Measurements from ENCODE around the gene CLSTN1. TPM values are rescaled to one million over a fixed set of nuclear protein-coding genes. Genes with fewer than 3 reads are reported as not detected.

The CLSTN1 gene
- total RNA-seq, 3 donors from 2014 or later: 166 to 275 (median 224) TPM

- intact Hi-C loops (cut with DNase I, micrococcal nuclease): no loop called here
- no peak for ATAC-seq
- DNase-seq: no peak
Measured at GRCh38 chr1:9691691-9692090, 132.1 kb downstream of the CLSTN1 start.

GRCh38 chr1:9691108-9691445 lies 132.7 kb downstream of the CLSTN1 start:
- DNase-seq (no peak), ATAC-seq (no peak)
- peaks cover 31% of the 10 kb centered on the region for H3K4me1 ChIP-seq (ENCODE audit: low read depth)
- intact Hi-C loops (cut with DNase I, micrococcal nuclease): no loop called here
- TF ChIP-seq, protein P1, sequence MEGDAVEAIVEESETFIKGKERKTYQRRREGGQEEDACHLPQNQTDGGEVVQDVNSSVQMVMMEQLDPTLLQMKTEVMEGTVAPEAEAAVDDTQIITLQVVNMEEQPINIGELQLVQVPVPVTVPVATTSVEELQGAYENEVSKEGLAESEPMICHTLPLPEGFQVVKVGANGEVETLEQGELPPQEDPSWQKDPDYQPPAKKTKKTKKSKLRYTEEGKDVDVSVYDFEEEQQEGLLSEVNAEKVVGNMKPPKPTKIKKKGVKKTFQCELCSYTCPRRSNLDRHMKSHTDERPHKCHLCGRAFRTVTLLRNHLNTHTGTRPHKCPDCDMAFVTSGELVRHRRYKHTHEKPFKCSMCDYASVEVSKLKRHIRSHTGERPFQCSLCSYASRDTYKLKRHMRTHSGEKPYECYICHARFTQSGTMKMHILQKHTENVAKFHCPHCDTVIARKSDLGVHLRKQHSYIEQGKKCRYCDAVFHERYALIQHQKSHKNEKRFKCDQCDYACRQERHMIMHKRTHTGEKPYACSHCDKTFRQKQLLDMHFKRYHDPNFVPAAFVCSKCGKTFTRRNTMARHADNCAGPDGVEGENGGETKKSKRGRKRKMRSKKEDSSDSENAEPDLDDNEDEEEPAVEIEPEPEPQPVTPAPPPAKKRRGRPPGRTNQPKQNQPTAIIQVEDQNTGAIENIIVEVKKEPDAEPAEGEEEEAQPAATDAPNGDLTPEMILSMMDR (IDR thresholded peaks at IDR 0.05): no peak
- no peak overlapping the region for H3K4me3 ChIP-seq
- no peaks in the 10 kb centered on the region for H3K9me3 ChIP-seq
- H3K36me3 ChIP-seq (ENCODE audit: low read depth): no peaks in the 10 kb centered on the region

More at GRCh38 chr1:9691691-9692090, 132.1 kb downstream of the CLSTN1 start:
- Histone ChIP-seq H3K4me3 (no peak overlapping the region), H3K36me3 (ENCODE audit: low read depth) (no peaks in the 10 kb centered on the region), H3K4me1 (ENCODE audit: low read depth) (peaks cover 31% of the 10 kb centered on the region), H3K9me3 (no peaks in the 10 kb centered on the region)
- TF ChIP-seq, protein P1 (IDR thresholded peaks at IDR 0.05): no peak

DNA sequence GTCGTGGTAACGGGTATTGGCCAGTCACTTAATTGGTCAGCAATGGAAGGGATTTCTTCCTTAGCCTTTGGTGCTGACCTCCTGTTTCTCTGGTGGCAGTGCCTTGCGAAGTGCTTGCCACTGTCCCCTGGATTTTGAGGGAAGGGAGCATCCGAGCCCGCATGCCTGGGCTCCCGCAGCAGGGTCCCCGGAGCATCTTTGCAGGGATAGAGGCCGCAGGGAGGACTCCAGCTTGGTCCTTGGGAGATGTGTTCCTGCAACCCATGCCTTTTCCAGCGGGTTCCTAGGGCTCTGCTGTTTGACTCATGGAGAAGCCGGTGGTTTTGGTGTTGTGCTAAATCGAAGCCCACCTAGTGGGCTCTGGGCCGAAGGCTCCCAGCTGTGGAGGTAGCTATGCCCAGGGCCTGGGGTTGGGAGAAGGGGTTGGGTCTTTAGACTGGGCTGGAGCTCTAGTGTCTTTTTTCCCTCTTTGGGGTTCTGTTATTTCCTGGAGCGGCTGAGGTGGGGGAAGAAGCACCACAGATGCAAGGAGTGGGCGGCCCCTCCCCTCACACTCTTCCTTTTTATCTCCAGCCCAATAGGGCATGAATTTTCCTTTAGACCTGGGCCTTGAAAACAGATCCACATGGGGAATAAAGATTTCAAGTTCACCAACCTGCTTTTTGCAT lies 133.2 kb downstream of the CLSTN1 start:
- H3K36me3 ChIP-seq (ENCODE audit: low read depth): no peaks in the 10 kb centered on the region
- intact Hi-C loops (cut with DNase I, micrococcal nuclease): no loop called here
- TF ChIP-seq, protein P1 (IDR thresholded peaks at IDR 0.05): no peak
- no peaks in the 10 kb centered on the region for H3K9me3 ChIP-seq
- no peak for ATAC-seq
- H3K4me1 ChIP-seq (ENCODE audit: low read depth): peaks cover 31% of the 10 kb centered on the region
- DNase-seq: no peak
- H3K4me3 ChIP-seq: no peak overlapping the region

GRCh38 chr1:9689971-9690381 lies 133.8 kb downstream of the CLSTN1 start:
- H3K9me3 ChIP-seq: no peaks in the 10 kb centered on the region

DNA sequence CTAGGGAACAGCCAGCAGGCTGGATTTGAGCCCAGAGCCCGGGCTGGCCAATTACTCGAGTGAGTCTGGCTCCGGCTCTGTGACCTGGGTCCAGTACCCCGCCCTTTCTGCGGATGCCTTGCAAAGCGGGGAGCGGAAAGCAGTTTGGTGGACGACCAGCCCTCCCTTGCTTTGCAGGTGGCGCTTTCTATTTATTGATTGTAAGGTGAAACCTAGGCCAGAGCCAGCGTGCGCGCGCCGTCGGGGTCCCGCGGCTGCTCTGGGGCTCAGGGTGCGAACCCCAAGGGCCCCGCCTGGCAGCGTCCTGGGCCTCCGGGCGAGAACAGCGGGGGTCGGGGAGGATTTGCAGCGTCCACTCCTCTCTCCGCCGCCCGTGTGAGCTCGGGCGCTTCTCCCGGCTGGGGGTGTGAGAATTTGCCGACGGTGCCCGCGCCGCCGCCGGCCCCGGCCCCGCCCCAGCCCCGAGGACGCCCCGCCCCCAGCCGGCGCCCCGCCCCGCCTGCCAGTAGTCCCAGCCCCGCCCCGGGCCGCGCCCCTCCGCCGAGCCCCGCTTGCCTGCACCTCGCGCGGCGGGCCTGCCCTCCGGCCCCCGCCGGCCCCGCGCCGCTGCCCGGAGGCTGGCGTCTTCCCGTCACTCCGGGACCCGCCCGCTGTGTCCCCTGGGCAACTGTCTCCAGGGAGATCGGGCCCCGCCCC lies 134.6 kb downstream of the CLSTN1 start:
- intact Hi-C loops (cut with DNase I, micrococcal nuclease): no loop called here
- H3K4me1 ChIP-seq (ENCODE audit: low read depth): peaks cover 31% of the 10 kb centered on the region
- TF ChIP-seq, protein P1 (IDR thresholded peaks at IDR 0.05): no peak
- DNase-seq: peak; percentile 89 to 93 (median 91)
- no peaks in the 10 kb centered on the region for H3K9me3 ChIP-seq
- no peaks in the 10 kb centered on the region for H3K36me3 ChIP-seq (ENCODE audit: low read depth)
- ATAC-seq: peak; percentile 94
- peak overlapping the region; percentile 19 for H3K4me3 ChIP-seq

More at GRCh38 chr1:9689971-9690381, 133.8 kb downstream of the CLSTN1 start:
- peak; percentile 23 to 69 (median 53) for DNase-seq
- intact Hi-C loops (cut with DNase I, micrococcal nuclease): no loop called here
- peak; percentile 16 for ATAC-seq
- TF ChIP-seq, protein P1 (IDR thresholded peaks at IDR 0.05): no peak
- H3K4me3 ChIP-seq: no peak overlapping the region
- H3K4me1 ChIP-seq (ENCODE audit: low read depth): peaks cover 31% of the 10 kb centered on the region
- H3K36me3 ChIP-seq (ENCODE audit: low read depth): no peaks in the 10 kb centered on the region
